ENCODE results near the gene KCNG2.

- TF ChIP-seq CTCF (IDR thresholded peaks at IDR 0.05; ENCODE audit: poor library complexity): no peak
- TF ChIP-seq EZH2phosphoT487 (IDR thresholded peaks at IDR 0.05; ENCODE audit: low read depth, severe bottlenecking, unreplicated experiment): no peak
- TF ChIP-seq EZH2 (IDR thresholded peaks at IDR 0.05; ENCODE audit: borderline replicate concordance): no peak
These were observed 21.6 kb downstream of the KCNG2 start for GRCh38 chr18:79819064-79819967.
